GM12865 (cell line): ENCODE data around the gene ERBB4.

ENCODE experiments used
- DNase-seq: peaks from one replicate; pipeline ENCODE4 v3.0.0; 2010; ENCODE audit warnings: low read depth
- H3K4me3 ChIP-seq: 2 replicates; pipeline ENCODE4 v1.5.1; 2011; ENCODE audit warnings: mild to moderate bottlenecking, low read depth, low read length, control low read depth
- TF ChIP-seq, protein P1 (sequence below): IDR thresholded peaks from 2 replicates; pipeline ENCODE4 v1.5.1; 2011; ENCODE audit warnings: low read length, control low read depth, low read depth, inconsistent platforms; ENCODE audit not compliant: insufficient read depth; ENCODE audit errors: missing control alignments

The ERBB4 gene

DNA sequence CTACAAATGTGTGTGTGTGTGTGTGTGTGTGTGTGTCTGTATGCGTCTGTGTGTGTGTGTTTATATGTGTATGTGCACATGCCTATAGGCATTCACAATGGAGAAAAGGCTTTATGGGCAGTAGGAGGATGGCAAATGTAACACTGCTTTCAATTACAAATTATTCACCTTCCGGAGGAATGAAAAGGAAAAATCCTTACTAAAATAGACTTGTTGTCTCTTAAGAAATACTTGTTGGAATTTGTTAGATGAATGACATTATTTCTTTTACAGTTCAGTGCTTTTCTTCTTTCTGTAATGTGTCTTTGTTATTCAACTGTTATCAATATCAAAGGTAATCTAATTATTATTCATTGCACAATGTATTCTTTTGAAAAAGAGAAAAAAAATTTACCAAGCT lies 874.3 kb downstream of the ERBB4 start:
- TF ChIP-seq, protein P1, sequence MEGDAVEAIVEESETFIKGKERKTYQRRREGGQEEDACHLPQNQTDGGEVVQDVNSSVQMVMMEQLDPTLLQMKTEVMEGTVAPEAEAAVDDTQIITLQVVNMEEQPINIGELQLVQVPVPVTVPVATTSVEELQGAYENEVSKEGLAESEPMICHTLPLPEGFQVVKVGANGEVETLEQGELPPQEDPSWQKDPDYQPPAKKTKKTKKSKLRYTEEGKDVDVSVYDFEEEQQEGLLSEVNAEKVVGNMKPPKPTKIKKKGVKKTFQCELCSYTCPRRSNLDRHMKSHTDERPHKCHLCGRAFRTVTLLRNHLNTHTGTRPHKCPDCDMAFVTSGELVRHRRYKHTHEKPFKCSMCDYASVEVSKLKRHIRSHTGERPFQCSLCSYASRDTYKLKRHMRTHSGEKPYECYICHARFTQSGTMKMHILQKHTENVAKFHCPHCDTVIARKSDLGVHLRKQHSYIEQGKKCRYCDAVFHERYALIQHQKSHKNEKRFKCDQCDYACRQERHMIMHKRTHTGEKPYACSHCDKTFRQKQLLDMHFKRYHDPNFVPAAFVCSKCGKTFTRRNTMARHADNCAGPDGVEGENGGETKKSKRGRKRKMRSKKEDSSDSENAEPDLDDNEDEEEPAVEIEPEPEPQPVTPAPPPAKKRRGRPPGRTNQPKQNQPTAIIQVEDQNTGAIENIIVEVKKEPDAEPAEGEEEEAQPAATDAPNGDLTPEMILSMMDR, result no peak
- DNase-seq, result no peak
- no peak overlapping the region for H3K4me3 ChIP-seq

GRCh38 chr2:211654211-211654780 lies 884.3 kb downstream of the ERBB4 start:
- no peak for DNase-seq
- TF ChIP-seq, protein P1, result no peak
- H3K4me3 ChIP-seq, result no peak overlapping the region

DNA sequence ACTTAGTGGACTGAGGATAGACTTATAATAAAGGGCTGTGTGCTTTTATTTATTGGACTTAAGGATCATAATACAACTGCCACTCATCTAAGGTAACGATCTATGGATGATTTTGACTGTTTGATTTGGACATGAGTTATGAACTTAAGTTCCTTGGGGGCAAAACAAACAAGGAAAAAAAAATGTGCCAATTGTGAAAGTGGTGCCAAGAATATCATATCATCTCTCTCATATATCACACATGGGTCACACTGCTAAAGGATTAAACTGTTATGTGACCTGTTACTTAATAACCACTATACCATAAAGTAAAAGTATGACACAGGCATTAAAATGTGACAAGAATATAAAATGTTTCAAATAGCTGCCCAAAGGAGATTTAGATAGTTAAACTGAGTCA lies 886.3 kb downstream of the ERBB4 start:
- H3K4me3 ChIP-seq, result no peak overlapping the region
- no peak for DNase-seq
- TF ChIP-seq, protein P1, result no peak

DNA sequence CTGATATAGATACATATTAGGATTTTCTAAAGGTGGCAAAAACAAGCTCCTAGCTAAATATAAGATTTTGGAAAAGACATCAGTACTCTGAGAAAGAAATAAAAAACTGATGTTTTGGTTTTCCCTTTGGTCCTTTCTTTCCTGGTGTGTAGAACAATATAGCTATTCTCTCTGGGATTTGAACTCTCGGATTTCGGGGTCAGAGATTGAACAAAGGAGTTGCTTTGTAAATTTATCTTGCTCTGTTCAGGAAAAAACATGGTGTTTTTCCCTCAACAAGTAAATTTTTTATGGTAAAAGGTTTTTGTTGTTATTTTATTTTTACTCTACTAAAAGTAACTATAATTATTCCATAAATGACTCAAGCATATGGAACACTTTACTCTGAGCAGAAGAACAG lies 889.3 kb downstream of the ERBB4 start:
- no peak for DNase-seq
- TF ChIP-seq, protein P1, result no peak
- H3K4me3 ChIP-seq, result no peak overlapping the region

GRCh38 chr2:211631503-211631902 lies 907.1 kb downstream of the ERBB4 start:
- no peak overlapping the region for H3K4me3 ChIP-seq
- TF ChIP-seq, protein P1, result no peak
- DNase-seq, result no peak

GRCh38 chr2:211623096-211623495 lies 915.5 kb downstream of the ERBB4 start:
- no peak for DNase-seq
- no peak overlapping the region for H3K4me3 ChIP-seq
- TF ChIP-seq, protein P1, result no peak

- TF ChIP-seq, protein P1, result no peak
- DNase-seq, result no peak
- no peak overlapping the region for H3K4me3 ChIP-seq
These were observed 917.6 kb downstream of the ERBB4 start for GRCh38 chr2:211620986-211621385.
